ENCODE data around the gene BBS9.

The BBS9 gene

DNA sequence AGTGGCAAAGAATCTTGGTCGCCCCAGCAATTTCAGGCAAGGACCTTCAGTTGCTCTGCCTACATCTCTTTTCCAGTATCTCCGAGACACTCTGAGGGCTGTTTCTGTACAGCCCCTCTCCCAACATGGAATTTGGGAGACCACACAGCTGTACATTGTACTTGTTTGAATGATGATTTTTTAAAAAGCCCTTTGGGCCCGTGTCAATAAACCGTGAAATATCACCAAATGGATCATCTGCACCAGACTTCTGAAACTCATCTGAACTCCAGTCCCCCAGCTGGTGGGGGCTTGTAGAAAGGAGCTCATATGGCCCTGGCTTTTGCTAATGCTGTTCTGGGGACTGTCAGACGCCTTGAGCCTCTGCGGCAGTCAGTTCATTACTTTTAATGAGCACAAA is 374.9 kb downstream of the BBS9 start:
- TF ChIP-seq, protein P1, sequence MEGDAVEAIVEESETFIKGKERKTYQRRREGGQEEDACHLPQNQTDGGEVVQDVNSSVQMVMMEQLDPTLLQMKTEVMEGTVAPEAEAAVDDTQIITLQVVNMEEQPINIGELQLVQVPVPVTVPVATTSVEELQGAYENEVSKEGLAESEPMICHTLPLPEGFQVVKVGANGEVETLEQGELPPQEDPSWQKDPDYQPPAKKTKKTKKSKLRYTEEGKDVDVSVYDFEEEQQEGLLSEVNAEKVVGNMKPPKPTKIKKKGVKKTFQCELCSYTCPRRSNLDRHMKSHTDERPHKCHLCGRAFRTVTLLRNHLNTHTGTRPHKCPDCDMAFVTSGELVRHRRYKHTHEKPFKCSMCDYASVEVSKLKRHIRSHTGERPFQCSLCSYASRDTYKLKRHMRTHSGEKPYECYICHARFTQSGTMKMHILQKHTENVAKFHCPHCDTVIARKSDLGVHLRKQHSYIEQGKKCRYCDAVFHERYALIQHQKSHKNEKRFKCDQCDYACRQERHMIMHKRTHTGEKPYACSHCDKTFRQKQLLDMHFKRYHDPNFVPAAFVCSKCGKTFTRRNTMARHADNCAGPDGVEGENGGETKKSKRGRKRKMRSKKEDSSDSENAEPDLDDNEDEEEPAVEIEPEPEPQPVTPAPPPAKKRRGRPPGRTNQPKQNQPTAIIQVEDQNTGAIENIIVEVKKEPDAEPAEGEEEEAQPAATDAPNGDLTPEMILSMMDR (conservative IDR thresholded peaks at IDR 0.05; ENCODE audit: low read length), result no peak
- no peak for TF ChIP-seq EZH2phosphoT487 (IDR thresholded peaks at IDR 0.05; ENCODE audit: borderline replicate concordance)
- Histone ChIP-seq H4K20me1 (ENCODE audit: insufficient read depth, low read length, poor library complexity, severe bottlenecking) (no peaks in the 10 kb centered on the region), H3K4me1 (ENCODE audit: insufficient read depth, low read length, poor library complexity, severe bottlenecking) (no peaks in the 10 kb centered on the region), H3K9me3 (ENCODE audit: insufficient read depth, low read depth, low read length) (no peaks in the 10 kb centered on the region), H3K9ac (ENCODE audit: low read depth, low read length, poor library complexity, severe bottlenecking) (no peak overlapping the region), H3K4me2 (ENCODE audit: low read depth, low read length, poor library complexity, severe bottlenecking) (no peak overlapping the region), H3K79me2 (ENCODE audit: insufficient read depth, low read length) (no peaks in the 10 kb centered on the region), H2AFZ (ENCODE audit: low read length) (no peak overlapping the region), H3K4me3 (ENCODE audit: low read length, poor library complexity, severe bottlenecking) (no peak overlapping the region), H3F3A (ENCODE audit: low read depth) (no peaks in the 10 kb centered on the region), H3K9me2 (replicated peaks; ENCODE audit: low read depth, low read length) (no peaks in the 10 kb centered on the region), H3K36me3 (ENCODE audit: insufficient read depth, low read length) (no peaks in the 10 kb centered on the region), H3K27me3 (ENCODE audit: insufficient read depth, low read length, poor library complexity, severe bottlenecking) (no peaks in the 10 kb centered on the region)

DNA sequence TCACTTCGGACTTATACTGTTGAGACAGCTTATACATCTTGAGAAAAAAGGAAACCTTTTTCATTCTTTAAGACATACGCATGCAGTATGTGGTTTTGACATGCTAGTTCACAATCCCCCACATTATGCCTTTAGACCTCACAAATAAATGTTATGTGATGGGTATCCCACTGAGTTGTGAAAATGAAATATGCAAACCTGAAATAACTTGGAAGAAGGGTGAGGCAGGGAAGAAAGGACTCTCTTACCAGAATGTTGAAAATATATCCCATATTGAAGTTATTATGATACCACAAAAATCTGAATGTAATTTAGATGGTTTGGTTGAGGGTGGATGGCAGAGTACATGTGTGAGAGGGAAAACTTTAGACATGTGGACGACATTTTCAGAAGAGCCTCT is 379.8 kb downstream of the BBS9 start:
- TF ChIP-seq EZH2phosphoT487 (IDR thresholded peaks at IDR 0.05; ENCODE audit: borderline replicate concordance), result no peak
- TF ChIP-seq, protein P1 (conservative IDR thresholded peaks at IDR 0.05; ENCODE audit: low read length), result no peak

DNA sequence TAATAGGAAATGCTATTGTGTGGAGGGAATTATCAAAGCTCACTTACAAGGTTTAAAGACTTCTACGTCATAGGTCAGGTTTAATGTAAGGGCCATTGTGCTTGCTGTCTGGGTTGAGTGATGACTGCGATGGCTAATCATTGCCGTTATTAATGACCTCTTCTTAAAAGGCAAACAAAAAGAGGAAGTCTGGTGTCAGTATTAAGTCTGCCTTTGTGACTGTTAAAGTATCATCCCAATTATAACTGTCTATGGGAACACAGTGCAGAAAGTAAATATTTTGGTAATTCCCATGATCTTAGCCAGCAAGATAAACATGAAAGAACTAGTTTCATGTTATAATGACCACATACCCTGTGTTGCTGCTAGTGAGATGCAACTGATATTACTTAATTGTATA is 382.4 kb downstream of the BBS9 start:
- Histone ChIP-seq H3K4me3 (ENCODE audit: low read length, poor library complexity, severe bottlenecking) (no peak overlapping the region), H2AFZ (ENCODE audit: low read length) (no peak overlapping the region), H3K9me2 (replicated peaks; ENCODE audit: low read depth, low read length) (no peaks in the 10 kb centered on the region), H3K4me2 (ENCODE audit: low read depth, low read length, poor library complexity, severe bottlenecking) (no peak overlapping the region), H3K9ac (ENCODE audit: low read depth, low read length, poor library complexity, severe bottlenecking) (no peak overlapping the region), H4K20me1 (ENCODE audit: insufficient read depth, low read length, poor library complexity, severe bottlenecking) (no peaks in the 10 kb centered on the region), H3K9me3 (ENCODE audit: insufficient read depth, low read depth, low read length) (no peaks in the 10 kb centered on the region), H3K36me3 (ENCODE audit: insufficient read depth, low read length) (no peaks in the 10 kb centered on the region), H3K27me3 (ENCODE audit: insufficient read depth, low read length, poor library complexity, severe bottlenecking) (no peaks in the 10 kb centered on the region), H3K79me2 (ENCODE audit: insufficient read depth, low read length) (no peaks in the 10 kb centered on the region), H3K4me1 (ENCODE audit: insufficient read depth, low read length, poor library complexity, severe bottlenecking) (no peaks in the 10 kb centered on the region), H3F3A (ENCODE audit: low read depth) (no peaks in the 10 kb centered on the region)
- TF ChIP-seq EZH2phosphoT487 (IDR thresholded peaks at IDR 0.05; ENCODE audit: borderline replicate concordance), result no peak
- TF ChIP-seq, protein P1 (conservative IDR thresholded peaks at IDR 0.05; ENCODE audit: low read length), result no peak

More for the DNA sequence above, 379.8 kb downstream of the BBS9 start:
- Histone ChIP-seq H3K4me1 (ENCODE audit: insufficient read depth, low read length, poor library complexity, severe bottlenecking) (no peaks in the 10 kb centered on the region), H3K9me3 (ENCODE audit: insufficient read depth, low read depth, low read length) (no peaks in the 10 kb centered on the region), H3K9me2 (replicated peaks; ENCODE audit: low read depth, low read length) (no peaks in the 10 kb centered on the region), H4K20me1 (ENCODE audit: insufficient read depth, low read length, poor library complexity, severe bottlenecking) (no peaks in the 10 kb centered on the region), H3K4me2 (ENCODE audit: low read depth, low read length, poor library complexity, severe bottlenecking) (no peak overlapping the region), H3K27me3 (ENCODE audit: insufficient read depth, low read length, poor library complexity, severe bottlenecking) (no peaks in the 10 kb centered on the region), H3K36me3 (ENCODE audit: insufficient read depth, low read length) (no peaks in the 10 kb centered on the region), H3F3A (ENCODE audit: low read depth) (no peaks in the 10 kb centered on the region), H3K4me3 (ENCODE audit: low read length, poor library complexity, severe bottlenecking) (no peak overlapping the region), H3K9ac (ENCODE audit: low read depth, low read length, poor library complexity, severe bottlenecking) (no peak overlapping the region), H3K79me2 (ENCODE audit: insufficient read depth, low read length) (no peaks in the 10 kb centered on the region), H2AFZ (ENCODE audit: low read length) (no peak overlapping the region)

Measured in Loucy (cell line).